ENCODE results near the gene PCDHGC4.

Gene PCDHGC4

DNA sequence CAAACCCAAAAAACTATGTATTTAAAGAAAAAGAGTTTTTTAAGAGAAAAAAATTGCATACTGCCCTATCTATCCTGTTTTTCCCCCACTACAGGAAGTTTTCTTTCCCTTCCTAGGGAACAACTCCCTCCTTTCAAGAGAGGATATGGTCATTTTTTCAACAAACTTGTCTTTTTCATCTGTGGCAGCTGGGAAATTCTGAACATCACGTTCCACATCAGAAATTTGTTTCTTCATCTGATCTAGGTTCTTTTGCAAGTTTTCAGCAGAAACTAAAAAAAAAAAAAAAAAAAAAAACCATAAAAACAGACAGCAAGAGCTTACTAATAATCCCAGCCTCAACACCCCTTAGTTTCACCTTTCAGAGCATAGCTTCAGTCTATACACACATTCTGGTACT lies 42.6 kb downstream of the PCDHGC4 start:
- Mint-ChIP-seq H3K4me1 (ENCODE audit: low read depth) (peaks cover 18% of the 10 kb centered on the region), H3K4me3 (no peak overlapping the region), H3K9me3 (ENCODE audit: low read depth) (no peaks in the 10 kb centered on the region), H3K36me3 (peaks cover 4% of the 10 kb centered on the region), H3K27ac (no peak overlapping the region), H3K27me3 (no peaks in the 10 kb centered on the region)

- Mint-ChIP-seq H3K36me3 (peaks cover 4% of the 10 kb centered on the region), H3K4me1 (ENCODE audit: low read depth) (peaks cover 15% of the 10 kb centered on the region), H3K27me3 (no peaks in the 10 kb centered on the region), H3K27ac (peak overlapping the region; percentile 23), H3K4me3 (no peak overlapping the region), H3K9me3 (ENCODE audit: low read depth) (no peaks in the 10 kb centered on the region)
Measured at GRCh38 chr5:141528291-141528984, 43.6 kb downstream of the PCDHGC4 start.

- H3K27me3 Mint-ChIP-seq, result no peaks in the 10 kb centered on the region
- peaks cover 4% of the 10 kb centered on the region for H3K36me3 Mint-ChIP-seq
- no peaks in the 10 kb centered on the region for H3K9me3 Mint-ChIP-seq (ENCODE audit: low read depth)
- peaks cover 15% of the 10 kb centered on the region for H3K4me1 Mint-ChIP-seq (ENCODE audit: low read depth)
- H3K27ac Mint-ChIP-seq, result peak overlapping the region; percentile 2
- no peak overlapping the region for H3K4me3 Mint-ChIP-seq
Measured at GRCh38 chr5:141529002-141529401, 44.2 kb downstream of the PCDHGC4 start.

DNA sequence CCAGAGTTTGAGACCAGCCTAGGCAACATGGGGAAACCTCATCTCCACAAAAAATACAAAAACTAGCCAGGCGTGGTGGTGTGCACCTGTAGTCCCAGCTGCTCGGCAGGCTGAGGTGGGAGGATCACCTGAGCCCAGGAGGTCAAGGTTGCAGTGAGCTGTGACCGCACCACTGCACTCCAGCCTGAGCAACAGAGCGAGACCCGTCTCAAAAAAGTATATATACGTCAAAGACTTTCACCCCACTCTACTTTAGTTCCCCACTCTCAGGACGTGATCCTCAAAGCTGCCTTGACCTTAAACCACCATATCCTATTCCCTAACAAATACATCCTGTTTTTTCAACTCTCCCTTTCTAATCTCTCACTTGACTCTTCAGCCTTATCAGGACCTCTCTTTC lies 45.0 kb downstream of the PCDHGC4 start:
- Mint-ChIP-seq H3K4me1 (ENCODE audit: low read depth) (peaks cover 11% of the 10 kb centered on the region), H3K27me3 (no peaks in the 10 kb centered on the region), H3K9me3 (ENCODE audit: low read depth) (no peaks in the 10 kb centered on the region), H3K27ac (no peak overlapping the region), H3K4me3 (no peak overlapping the region), H3K36me3 (no peaks in the 10 kb centered on the region)

- H3K9me3 Mint-ChIP-seq (ENCODE audit: low read depth), result no peaks in the 10 kb centered on the region
- no peaks in the 10 kb centered on the region for H3K27me3 Mint-ChIP-seq
- peaks cover 8% of the 10 kb centered on the region for H3K36me3 Mint-ChIP-seq
- no peak overlapping the region for H3K4me3 Mint-ChIP-seq
- H3K4me1 Mint-ChIP-seq (ENCODE audit: low read depth), result peaks cover 7% of the 10 kb centered on the region
- H3K27ac Mint-ChIP-seq, result no peak overlapping the region
Measured at GRCh38 chr5:141532726-141533125, 47.9 kb downstream of the PCDHGC4 start.

- Mint-ChIP-seq H3K36me3 (peaks cover 8% of the 10 kb centered on the region), H3K27me3 (no peaks in the 10 kb centered on the region), H3K9me3 (ENCODE audit: low read depth) (no peaks in the 10 kb centered on the region), H3K27ac (peak overlapping the region; percentile 41), H3K4me3 (no peak overlapping the region), H3K4me1 (ENCODE audit: low read depth) (peaks cover 7% of the 10 kb centered on the region)
Measured at GRCh38 chr5:141533897-141534296, 49.1 kb downstream of the PCDHGC4 start.

DNA sequence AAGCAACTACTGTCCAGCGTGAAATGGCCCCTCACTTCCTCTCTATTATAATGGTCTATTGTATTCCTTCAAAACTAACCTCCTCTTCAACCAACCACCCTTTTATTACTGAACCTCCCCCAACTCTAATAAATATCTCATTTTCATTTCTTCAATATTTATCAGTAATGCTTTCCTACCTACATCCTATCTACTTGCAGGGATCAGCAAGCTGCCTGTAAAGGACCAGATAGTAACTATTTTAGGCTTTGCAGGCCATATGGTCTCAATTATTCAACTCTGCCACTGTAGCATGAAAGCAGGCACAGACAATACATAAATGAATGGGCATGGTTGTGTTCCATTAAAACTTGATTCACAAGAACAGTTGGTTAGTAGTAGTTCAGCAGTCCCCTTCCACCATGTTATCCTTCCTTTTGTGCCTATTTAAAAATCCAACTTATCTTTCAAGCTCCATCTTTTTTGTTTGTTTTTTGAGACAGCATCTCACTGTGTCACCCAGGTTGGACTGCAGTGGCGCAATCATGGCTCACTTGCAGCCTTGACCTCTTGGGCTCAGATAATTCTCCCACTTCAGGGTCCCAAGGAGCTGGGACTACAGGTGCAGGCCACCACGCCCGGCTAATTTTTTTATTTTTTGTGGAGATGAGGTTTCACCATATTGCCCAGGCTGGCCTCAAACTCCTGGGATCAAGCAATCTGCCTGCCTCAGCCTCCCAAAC lies 49.8 kb downstream of the PCDHGC4 start:
- H3K9me3 Mint-ChIP-seq (ENCODE audit: low read depth), result no peaks in the 10 kb centered on the region
- peaks cover 7% of the 10 kb centered on the region for H3K4me1 Mint-ChIP-seq (ENCODE audit: low read depth)
- H3K27me3 Mint-ChIP-seq, result no peaks in the 10 kb centered on the region
- H3K36me3 Mint-ChIP-seq, result peaks cover 11% of the 10 kb centered on the region
- H3K4me3 Mint-ChIP-seq, result no peak overlapping the region
- peak overlapping the region; percentile 7 for H3K27ac Mint-ChIP-seq

Measured in activated naive CD8-positive, alpha-beta T cell (primary cell).